Right ventricle myocardium inferior (tissue), 1 donor: ENCODE data around the gene TOP1. TPM values are rescaled to one million over a fixed set of nuclear protein-coding genes. Genes with fewer than 3 reads are reported as not detected.
"Not testable (repeated sequence)": the region's sequence is repeated elsewhere in the genome, so short reads cannot be mapped to it uniquely, and the experiment has no call there.

Experiments used
- ATAC-seq: fragments of 200-7000 bp; cut with Tn5 transposase; one replicate; pipeline ENCODE4 v1.9.1; 2020; ENCODE audit warnings: mild to moderate bottlenecking, moderate library complexity
- DNase-seq: peaks from one replicate; pipeline ENCODE4 v3.0.0; 2021; ENCODE audit errors: missing footprints
- intact Hi-C: fragments of 100-400 bp; cut with DNase I; formaldehyde crosslinking; loops from one replicate; pipeline ENCODE4 v1.11.0; 2022
- total RNA-seq: library from RNA; stranded (reverse); fragmentation: NEBNext Ultra II Directional; extraction: Animal tissue kit (Norgen Biotek cat#: 25700); gene quantifications from one replicate; pipeline ENCODE4 v1.2.1, GENCODE V29; 2021
- donor health status: DM: no; HTN: yes; CAD: no; lungs with severe emphysema.

The TOP1 gene
- total RNA-seq, 1 donor from 2014 or later = 23.9 TPM

GRCh38 chr20:41110012-41110411 lies 81.4 kb downstream of the TOP1 start:
- intact Hi-C loops = no loop called here
- ATAC-seq (no peak), DNase-seq (no peak)

DNA sequence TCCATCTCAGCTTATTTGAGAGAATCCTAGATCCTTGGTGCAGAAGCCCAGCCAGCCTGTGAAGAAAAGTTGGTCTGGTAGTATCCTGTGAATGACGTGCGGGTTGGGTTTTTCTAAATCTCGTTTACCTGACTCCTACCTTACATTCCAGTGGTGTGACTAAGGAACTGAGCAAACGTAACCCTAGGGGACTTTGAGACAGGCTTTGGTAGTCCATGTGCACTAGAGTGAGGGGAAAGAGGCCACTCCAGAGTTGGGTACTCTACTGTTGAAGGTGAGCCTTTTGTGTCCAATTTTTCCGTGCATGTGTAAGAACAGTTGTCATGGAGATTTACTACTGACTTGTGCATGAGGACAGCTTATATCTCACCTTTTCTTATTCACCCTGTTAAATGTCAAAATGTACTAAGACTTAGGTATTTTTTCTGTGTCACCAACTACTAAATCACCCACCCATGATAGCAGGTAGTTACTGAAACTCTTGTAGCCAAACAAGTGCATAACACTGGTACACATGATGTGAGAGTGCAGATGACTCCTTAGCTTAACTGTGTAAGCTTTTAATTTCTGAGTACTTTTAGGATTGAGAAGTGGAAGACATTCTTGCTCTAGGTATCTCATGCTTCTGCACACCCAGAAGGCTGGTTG lies 82.4 kb downstream of the TOP1 start:
- no peak for DNase-seq
- ATAC-seq = no peak
- intact Hi-C loops = no loop called here

GRCh38 chr20:41111578-41111951 lies 82.9 kb downstream of the TOP1 start:
- DNase-seq = no peak
- ATAC-seq = no peak
- intact Hi-C loops = no loop called here

DNA sequence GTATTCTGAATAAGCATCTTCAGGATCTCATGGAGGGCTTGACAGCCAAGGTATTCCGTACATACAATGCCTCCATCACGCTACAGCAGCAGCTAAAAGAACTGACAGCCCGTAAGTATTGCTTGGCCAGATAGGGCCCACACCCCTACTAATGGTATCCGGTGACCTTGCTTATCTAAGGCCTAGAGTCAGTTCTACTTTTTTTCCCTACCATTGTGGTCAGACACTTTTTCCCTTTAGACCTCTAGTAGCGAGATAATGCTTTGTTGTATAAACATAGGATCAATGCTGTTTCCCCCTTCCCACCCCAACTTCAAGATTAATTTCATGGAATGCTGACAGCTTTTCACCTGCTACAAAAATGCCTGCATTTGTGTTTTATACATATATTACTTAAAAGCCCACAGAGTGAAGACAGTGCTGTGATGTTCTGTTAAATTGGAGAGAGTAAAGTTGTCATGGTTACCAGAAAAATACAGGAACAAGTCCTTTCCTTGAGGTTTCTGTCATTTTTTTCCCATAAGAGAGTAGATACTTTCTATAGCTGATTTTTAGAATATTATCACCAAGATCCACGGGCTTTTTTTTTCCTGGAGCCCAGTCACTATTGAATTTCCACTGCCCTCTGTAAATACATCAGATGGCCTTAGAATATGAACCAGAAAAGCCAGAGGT lies 87.8 kb downstream of the TOP1 start:
- DNase-seq (no peak), ATAC-seq (no peak)
- intact Hi-C loops = no loop called here

- intact Hi-C loops, ATAC-seq: not testable (repeated sequence)
These were observed 89.5 kb downstream of the TOP1 start for GRCh38 chr20:41118159-41118558.

DNA sequence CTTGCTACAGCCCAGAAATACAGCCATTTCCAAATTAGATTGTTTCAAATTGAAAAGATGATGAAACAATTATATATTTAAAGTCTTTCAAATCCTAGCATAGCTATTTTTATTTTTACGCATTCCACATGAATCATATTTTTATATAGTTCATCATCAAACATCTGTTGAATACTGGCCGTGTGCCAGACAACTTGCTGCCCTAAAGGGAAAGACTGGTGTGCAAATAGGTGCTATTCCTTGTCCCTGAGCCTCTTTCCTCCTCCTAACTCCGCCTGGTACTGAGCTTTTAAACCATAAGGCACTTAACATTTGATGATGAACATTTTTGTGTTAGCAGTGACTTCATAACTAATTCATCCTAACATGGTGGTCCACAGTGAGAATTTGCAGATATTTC lies 90.0 kb downstream of the TOP1 start:
- ATAC-seq (no peak), DNase-seq (no peak)
- intact Hi-C loops = no loop called here

More at GRCh38 chr20:41118159-41118558, 89.5 kb downstream of the TOP1 start:
- DNase-seq = not testable (repeated sequence)

GRCh38 chr20:41119614-41120561 lies 91.3 kb downstream of the TOP1 start:
- DNase-seq (no peak), ATAC-seq (no peak)
- intact Hi-C loops = no loop called here

DNA sequence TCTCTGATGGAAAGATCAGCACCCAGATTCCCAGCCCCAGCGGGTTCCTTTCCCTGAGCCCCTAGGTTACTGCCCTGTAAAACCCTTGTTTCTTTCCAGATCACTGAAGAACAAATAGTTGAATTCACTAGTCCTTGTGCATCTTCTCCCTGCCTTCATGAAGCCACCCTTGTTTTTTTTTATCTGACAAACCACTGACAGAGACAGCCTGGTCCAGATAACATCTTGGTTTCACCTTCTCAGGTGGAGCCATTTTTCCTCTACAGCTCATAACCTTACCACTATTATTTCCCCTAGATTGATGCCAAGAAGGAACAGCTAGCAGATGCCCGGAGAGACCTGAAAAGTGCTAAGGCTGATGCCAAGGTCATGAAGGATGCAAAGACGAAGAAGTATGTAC lies 92.8 kb downstream of the TOP1 start:
- ATAC-seq = no peak
- no peak for DNase-seq

DNA sequence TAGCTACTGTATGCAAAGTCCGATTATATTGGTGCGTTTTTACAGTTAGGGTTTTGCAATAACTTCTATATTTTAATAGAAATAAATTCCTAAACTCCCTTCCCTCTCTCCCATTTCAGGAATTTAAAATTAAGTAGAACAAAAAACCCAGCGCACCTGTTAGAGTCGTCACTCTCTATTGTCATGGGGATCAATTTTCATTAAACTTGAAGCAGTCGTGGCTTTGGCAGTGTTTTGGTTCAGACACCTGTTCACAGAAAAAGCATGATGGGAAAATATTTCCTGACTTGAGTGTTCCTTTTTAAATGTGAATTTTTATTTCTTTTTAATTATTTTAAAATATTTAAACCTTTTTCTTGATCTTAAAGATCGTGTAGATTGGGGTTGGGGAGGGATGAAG lies 95.0 kb downstream of the TOP1 start:
- DNase-seq (no peak), ATAC-seq (no peak)
- intact Hi-C loops = no loop called here

More for the DNA sequence above, 92.8 kb downstream of the TOP1 start:
- intact Hi-C loops = no loop called here

- intact Hi-C loops = no loop called here
- ATAC-seq (no peak), DNase-seq (no peak)
These were observed 96.0 kb downstream of the TOP1 start for GRCh38 chr20:41124451-41125094.

DNA sequence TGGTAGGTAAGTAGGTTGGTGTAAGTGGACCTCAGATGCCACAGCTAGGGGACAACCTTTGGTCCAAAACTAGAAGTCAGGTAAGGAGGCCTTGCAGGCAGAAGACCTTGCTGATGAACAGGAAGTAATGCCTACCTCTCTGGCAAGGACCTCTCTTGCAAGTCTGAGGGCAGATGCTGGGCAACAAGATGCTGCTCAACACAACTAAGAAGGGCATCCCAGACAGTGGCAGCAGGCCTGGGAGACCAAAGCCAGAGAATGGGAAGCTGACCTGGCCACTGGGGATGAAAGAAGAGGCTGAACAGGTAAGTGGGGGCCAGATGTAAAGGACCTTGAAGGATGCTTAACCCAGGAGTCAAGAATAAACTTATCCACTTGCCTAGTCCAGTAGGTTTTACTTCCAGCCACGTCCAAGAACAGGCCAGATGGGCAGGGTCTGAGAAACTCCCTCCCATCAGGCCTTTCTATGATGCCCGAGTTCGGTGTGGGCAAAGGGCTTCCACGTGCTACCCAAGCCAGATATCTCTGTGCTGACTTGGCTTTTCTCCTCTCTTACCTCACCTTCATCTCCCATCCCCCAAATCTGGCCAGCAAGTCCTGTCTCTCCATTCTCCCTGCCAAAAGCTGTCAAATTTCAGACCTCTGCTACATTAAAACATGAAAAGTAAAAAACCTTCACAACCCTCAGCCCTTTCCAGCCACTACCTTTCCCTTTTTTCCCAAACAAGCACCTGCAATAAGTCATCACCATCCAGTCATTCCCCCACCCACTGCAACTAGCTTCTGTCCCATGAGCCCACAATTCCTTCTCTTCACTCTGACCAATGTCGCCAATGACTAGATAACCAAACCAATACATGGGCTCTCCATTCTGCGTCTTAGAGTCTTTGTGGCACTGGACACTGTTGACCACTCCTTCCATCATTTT lies 97.2 kb downstream of the TOP1 start:
- DNase-seq (no peak), ATAC-seq (no peak)
- intact Hi-C loops = no loop called here

DNA sequence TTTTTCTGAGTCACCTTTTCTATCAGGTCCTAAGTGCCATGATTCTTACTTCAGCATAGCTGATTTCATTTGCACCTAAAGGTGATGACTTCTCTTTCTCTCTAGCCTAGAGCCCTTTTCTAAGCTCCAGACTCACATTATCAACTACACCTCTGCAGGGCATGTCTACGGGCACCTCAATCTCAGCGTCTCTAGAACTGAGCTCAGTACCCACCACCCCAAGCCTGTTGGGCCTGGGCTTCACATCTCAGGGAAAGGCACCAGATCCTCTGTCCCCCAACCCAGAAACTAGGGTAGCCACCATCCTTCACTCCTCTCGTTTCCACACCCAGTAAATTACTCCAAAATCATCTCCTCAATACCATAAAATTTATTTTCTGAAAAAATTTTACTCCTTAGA lies 98.1 kb downstream of the TOP1 start:
- ATAC-seq = no peak
- DNase-seq = no peak
- intact Hi-C loops = no loop called here

DNA sequence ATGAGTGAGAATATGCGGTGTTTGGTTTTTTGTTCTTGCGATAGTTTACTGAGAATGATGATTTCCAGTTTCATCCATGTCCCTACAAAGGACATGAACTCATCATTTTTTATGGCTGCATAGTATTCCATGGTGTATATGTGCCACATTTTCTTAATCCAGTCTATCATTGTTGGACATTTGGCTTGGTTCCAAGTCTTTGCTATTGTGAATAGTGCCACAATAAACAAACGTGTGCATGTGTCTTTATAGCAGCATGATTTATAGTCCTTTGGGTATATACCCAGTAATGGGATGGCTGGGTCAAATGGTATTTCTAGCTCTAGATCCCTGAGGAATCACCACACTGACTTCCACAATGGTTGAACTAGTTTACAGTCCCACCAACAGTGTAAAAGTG lies 99.7 kb downstream of the TOP1 start:
- DNase-seq, intact Hi-C loops, ATAC-seq: not testable (repeated sequence)

DNA sequence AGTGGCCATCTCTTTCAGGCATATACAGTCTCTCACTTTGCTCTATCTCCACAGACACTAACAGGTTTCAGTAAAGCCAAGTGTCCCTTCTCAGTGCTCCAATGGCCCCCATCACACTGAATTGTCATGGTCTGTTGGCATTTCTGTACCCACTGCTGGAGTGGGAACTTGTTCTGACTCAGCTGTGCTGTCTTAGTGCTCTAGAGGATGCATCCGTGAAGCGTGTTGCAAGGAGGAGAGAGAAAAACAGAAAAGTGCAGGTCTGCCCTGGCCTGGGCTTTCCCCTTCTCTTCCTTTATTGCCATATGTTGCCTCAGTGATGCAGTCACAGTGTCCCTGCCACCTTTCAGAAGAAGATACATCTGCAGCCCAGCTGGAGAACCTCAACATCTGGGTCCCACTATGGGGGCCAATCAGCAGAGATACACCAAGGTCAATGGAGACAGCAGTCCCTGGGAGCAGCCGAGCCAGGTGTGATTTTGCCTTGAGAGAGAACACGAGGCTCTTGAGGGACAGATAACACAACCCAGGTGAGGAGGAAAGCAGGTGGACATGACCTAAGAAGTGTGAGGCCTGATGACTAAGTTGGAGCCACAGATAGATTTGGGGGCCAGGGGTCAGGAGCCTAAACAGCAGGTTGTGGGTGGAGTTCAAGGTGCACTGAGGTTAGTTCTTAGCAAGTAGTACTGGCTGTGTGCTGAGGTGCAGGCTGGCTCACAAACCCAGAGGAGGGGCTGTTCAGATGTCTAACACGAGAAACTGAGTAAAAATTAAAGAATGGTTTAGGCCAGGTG lies 103.2 kb downstream of the TOP1 start:
- no peak for DNase-seq
- intact Hi-C loops = loop anchor here (10.0 kb wide), 1 partner anchor 283 kb away; no protein-coding TSS in a partner anchor
- no peak for ATAC-seq

- not testable (repeated sequence) for DNase-seq, ATAC-seq
- intact Hi-C loops = loop anchor here (10.0 kb wide), 1 partner anchor 282 kb away; no protein-coding TSS in a partner anchor
These were observed 103.8 kb downstream of the TOP1 start for GRCh38 chr20:41132388-41132775.

DNA sequence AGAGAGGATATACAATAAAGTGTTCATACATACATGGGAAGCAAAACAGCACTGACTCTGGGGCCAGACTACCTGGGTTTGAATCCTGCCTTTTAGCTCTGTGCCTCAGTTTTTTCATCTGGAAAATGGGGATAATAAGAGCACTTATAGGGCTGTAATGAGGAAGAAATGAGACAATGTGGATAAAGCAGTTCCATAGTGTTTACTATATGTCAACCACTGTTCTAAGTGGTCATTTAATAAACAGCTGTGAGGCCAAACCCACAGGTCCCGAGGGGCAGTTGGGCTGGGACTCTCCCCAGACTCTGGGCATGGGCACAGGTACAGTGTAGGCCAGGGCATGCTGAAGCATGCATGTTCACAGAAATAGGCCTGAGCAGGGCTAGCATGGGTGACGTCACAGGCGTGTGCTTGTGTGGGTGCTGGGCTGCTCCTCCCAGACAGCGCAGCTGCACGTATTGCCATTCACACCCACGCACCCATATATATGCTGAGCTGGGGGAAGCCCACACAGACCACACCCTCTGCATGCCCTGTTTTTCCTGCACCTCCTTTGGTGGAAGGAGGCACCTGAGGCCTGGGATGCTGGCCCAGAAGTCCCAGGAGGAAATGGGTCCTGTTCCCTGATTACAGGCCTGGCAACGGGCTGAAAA lies 105.2 kb downstream of the TOP1 start:
- DNase-seq (no peak), ATAC-seq (no peak)
- intact Hi-C loops = loop anchor here (10.0 kb wide), 1 partner anchor 281 kb away; no protein-coding TSS in a partner anchor
